Mucosa of rectum (tissue), 2 donors: Measurements from ENCODE around the gene TEC.

Experiments used
- H3K27ac ChIP-seq, 2 donors: one replicate each; pipeline ENCODE4 v1.7.0; 2013; ENCODE audit warnings: inconsistent platforms in 2 of 2, low read depth in 2 of 2, low read length in 2 of 2
- H3K27me3 ChIP-seq, 2 donors: one replicate each; pipeline ENCODE4 v1.7.0; 2013; ENCODE audit warnings: low read length in 2 of 2; ENCODE audit not compliant: control insufficient read depth in 2 of 2, insufficient read depth in 2 of 2
- H3K36me3 ChIP-seq, 2 donors: one replicate each; pipeline ENCODE4 v1.7.0; 2013; ENCODE audit warnings: low read length in 2 of 2; ENCODE audit not compliant: control insufficient read depth in 2 of 2, insufficient read depth in 2 of 2
- H3K4me1 ChIP-seq, 2 donors: one replicate each; pipeline ENCODE4 v1.7.0; 2013; ENCODE audit warnings: low read length in 2 of 2, mild to moderate bottlenecking in 1 of 2; ENCODE audit not compliant: control insufficient read depth in 2 of 2, insufficient read depth in 2 of 2
- H3K4me3 ChIP-seq, 2 donors: one replicate each; pipeline ENCODE4 v1.7.0; 2013; ENCODE audit warnings: low read length in 2 of 2
- H3K9ac ChIP-seq, 2 donors: one replicate each; pipeline ENCODE4 v1.7.0; 2013; ENCODE audit warnings: low read length in 2 of 2, low read depth in 1 of 2, mild to moderate bottlenecking in 1 of 2
- H3K9me3 ChIP-seq, 2 donors: one replicate each; pipeline ENCODE4 v1.7.0; 2013; ENCODE audit warnings: low read length in 2 of 2; ENCODE audit not compliant: control insufficient read depth in 2 of 2
- donor health status: healthy.
- donor health status: Normal muscosa, but diverticular disease.

TEC gene

GRCh38 chr4:48244665-48245064 is 25.0 kb downstream of the TEC start:
- Histone ChIP-seq H3K4me1 (no peaks in the 10 kb centered on the region), H3K36me3 (no peaks in the 10 kb centered on the region), H3K27me3 (no peaks in the 10 kb centered on the region), H3K9me3 (no peaks in the 10 kb centered on the region), H3K9ac (no peak overlapping the region), H3K4me3 (no peak overlapping the region), H3K27ac (no peak overlapping the region)

GRCh38 chr4:48243887-48244286 is 25.8 kb downstream of the TEC start:
- no peaks in the 10 kb centered on the region for H3K36me3 ChIP-seq
- no peaks in the 10 kb centered on the region for H3K4me1 ChIP-seq
- no peaks in the 10 kb centered on the region for H3K9me3 ChIP-seq
- no peak overlapping the region for H3K9ac ChIP-seq
- no peak overlapping the region for H3K4me3 ChIP-seq
- H3K27ac ChIP-seq = no peak overlapping the region
- H3K27me3 ChIP-seq = no peaks in the 10 kb centered on the region

DNA sequence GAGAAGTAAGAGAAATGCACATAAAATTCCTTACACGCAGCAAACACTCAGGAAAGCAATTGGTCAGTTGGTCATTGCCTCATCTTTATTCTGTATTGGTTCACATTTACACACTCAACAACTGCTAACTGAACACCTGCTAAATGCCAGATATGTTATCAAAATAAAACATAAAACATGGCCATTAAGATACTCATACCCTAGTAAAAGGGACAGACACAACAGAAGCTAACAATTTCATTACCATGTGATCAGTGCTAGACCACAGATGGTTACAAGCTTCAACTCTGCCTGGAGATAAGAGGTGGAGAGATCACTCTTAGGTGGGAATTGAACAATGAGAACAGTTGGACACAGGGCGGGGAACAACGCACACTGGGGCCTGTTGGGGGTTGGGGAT is 26.2 kb downstream of the TEC start:
- H3K4me3 ChIP-seq = no peak overlapping the region

DNA sequence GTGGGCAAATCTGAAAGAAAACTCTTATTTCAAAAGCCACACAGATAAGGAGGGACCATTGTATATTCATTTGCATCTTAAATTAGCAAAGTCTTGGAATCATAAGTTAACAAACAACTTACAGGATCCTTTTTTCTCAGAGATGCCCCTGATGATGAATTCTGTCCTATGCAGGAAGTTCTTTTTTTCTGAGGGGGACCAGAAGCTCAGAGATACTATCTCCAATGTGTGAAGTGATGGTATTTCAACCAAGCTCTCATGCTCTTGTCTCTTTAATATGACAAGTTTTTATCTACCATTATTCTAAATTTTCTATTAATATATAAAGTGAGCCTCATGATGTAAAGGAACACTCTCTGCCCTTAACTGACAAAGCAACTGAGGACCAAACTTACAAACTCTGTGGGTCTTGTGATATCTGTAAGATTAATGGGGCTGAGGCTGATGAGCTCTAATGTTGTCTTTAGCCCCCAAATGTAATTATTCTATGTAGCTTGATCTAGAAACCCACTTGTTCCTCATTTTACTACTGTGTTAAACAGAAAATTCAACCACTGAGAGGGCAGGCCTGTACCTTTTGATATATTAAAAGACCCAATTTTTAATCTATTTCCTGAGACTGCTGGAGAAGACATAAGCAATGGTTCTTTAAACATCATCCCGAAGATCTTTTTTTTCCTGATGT is 27.0 kb downstream of the TEC start:
- Histone ChIP-seq H3K9ac (no peak overlapping the region), H3K27me3 (no peaks in the 10 kb centered on the region), H3K9me3 (no peaks in the 10 kb centered on the region), H3K4me3 (no peak overlapping the region), H3K4me1 (no peaks in the 10 kb centered on the region), H3K36me3 (no peaks in the 10 kb centered on the region), H3K27ac (no peak overlapping the region)

More for the DNA sequence above, 26.2 kb downstream of the TEC start:
- Histone ChIP-seq H3K27ac (no peak overlapping the region), H3K9me3 (no peaks in the 10 kb centered on the region), H3K9ac (no peak overlapping the region), H3K36me3 (no peaks in the 10 kb centered on the region), H3K4me1 (no peaks in the 10 kb centered on the region), H3K27me3 (no peaks in the 10 kb centered on the region)

DNA sequence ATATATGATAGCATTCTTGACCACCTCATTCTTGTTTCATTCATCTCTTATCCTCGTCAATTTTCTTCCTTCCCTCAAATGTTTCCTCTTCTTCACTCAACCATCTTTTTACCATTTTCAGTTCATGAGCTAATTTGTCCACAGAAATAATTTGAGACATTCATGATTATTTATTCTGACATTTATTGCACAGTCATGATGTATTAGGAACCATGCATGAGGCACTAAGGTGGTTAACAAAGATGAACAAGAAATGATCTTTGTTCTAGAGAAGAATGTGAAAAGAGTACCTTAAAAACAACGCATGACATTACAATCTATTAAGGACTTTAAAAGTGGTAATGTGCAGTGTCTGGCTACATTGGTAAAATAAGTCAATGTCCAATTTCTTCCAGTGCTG is 27.9 kb downstream of the TEC start:
- H3K9ac ChIP-seq = no peak overlapping the region
- no peak overlapping the region for H3K27ac ChIP-seq
- no peaks in the 10 kb centered on the region for H3K4me1 ChIP-seq
- no peaks in the 10 kb centered on the region for H3K36me3 ChIP-seq
- no peak overlapping the region for H3K4me3 ChIP-seq
- no peaks in the 10 kb centered on the region for H3K27me3 ChIP-seq
- no peaks in the 10 kb centered on the region for H3K9me3 ChIP-seq

- H3K36me3 ChIP-seq = no peaks in the 10 kb centered on the region
- no peak overlapping the region for H3K4me3 ChIP-seq
- H3K4me1 ChIP-seq = no peaks in the 10 kb centered on the region
- H3K27ac ChIP-seq = no peak overlapping the region
- no peaks in the 10 kb centered on the region for H3K27me3 ChIP-seq
- no peak overlapping the region for H3K9ac ChIP-seq
- H3K9me3 ChIP-seq = no peaks in the 10 kb centered on the region
These were observed 31.5 kb downstream of the TEC start for GRCh38 chr4:48237996-48238645.

DNA sequence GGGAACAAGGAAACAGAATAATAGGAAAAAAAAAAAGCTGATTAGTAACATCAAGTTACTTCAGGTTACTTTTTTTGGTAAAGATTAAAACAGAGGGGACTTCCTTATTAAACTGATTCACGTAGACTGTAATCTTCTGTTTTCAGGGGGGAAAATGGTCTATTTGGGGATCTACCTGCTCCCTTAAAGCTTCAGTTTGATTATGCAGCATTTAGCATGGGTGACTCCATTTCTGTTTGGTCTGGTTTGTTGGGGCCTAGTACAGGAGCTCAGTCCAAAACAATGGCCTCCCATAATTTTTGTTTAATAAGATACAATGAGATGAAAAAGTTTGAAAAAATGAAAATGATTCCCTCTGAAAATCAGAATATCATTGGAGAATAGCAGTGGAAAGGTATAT is 34.6 kb downstream of the TEC start:
- no peaks in the 10 kb centered on the region for H3K4me1 ChIP-seq
- H3K4me3 ChIP-seq = no peak overlapping the region
- no peaks in the 10 kb centered on the region for H3K27me3 ChIP-seq
- no peak overlapping the region for H3K27ac ChIP-seq
- H3K9me3 ChIP-seq = no peaks in the 10 kb centered on the region
- no peaks in the 10 kb centered on the region for H3K36me3 ChIP-seq
- no peak overlapping the region for H3K9ac ChIP-seq

GRCh38 chr4:48234575-48234974 is 35.1 kb downstream of the TEC start:
- Histone ChIP-seq H3K36me3 (no peaks in the 10 kb centered on the region), H3K4me3 (no peak overlapping the region), H3K9ac (no peak overlapping the region), H3K27ac (no peak overlapping the region), H3K4me1 (no peaks in the 10 kb centered on the region), H3K9me3 (no peaks in the 10 kb centered on the region), H3K27me3 (no peaks in the 10 kb centered on the region)

GRCh38 chr4:48228949-48229348 is 40.7 kb downstream of the TEC start:
- Histone ChIP-seq H3K27ac (no peak overlapping the region), H3K9me3 (no peaks in the 10 kb centered on the region), H3K27me3 (no peaks in the 10 kb centered on the region), H3K4me3 (no peak overlapping the region), H3K4me1 (no peaks in the 10 kb centered on the region), H3K9ac (no peak overlapping the region), H3K36me3 (no peaks in the 10 kb centered on the region)

- H3K27ac ChIP-seq = no peak overlapping the region
- no peak overlapping the region for H3K9ac ChIP-seq
- no peaks in the 10 kb centered on the region for H3K27me3 ChIP-seq
- no peaks in the 10 kb centered on the region for H3K36me3 ChIP-seq
- H3K9me3 ChIP-seq = no peaks in the 10 kb centered on the region
- H3K4me1 ChIP-seq = no peaks in the 10 kb centered on the region
- H3K4me3 ChIP-seq = no peak overlapping the region
These were observed 42.0 kb downstream of the TEC start for GRCh38 chr4:48227662-48228061.
